Measurements from ENCODE around the gene CYP4A11.

GRCh38 chr1:46900401-46900800 lies 40.9 kb downstream of the CYP4A11 start:
- no peak for TF ChIP-seq CTCF (IDR thresholded peaks at IDR 0.05 in 2 of 3, conservative IDR thresholded peaks at IDR 0.05 in 1 of 3; ENCODE audit: insufficient read depth in 2 of 3, low read depth in 1 of 3, low read length in 3 of 3)
- TF ChIP-seq IRF1 (CRISPR knock-in tag; IDR thresholded peaks at IDR 0.05; ENCODE audit: borderline replicate concordance), result no peak
- TF ChIP-seq POLR2AphosphoS5 (IDR thresholded peaks at IDR 0.05; ENCODE audit: control insufficient read depth, insufficient read depth, low read depth, low read length), result no peak
- TF ChIP-seq FOSL1 (tag; conservative IDR thresholded peaks at IDR 0.05), result no peak
- no peak for TF ChIP-seq IRF9 (tag; IDR thresholded peaks at IDR 0.05)

Measured in K562 (cell line).